Tibial nerve (tissue), 4 donors: ENCODE results near the gene MICU1. TPM values are rescaled to one million over a fixed set of nuclear protein-coding genes. Genes with fewer than 3 reads are reported as not detected.

Experiments used
- DNase-seq, 2 donors: peaks; one replicate each; pipeline ENCODE4 v3.0.0-alpha.2; 2019; ENCODE audit warnings: low spot score in 2 of 2
- H3K27ac ChIP-seq, 4 donors: fragments of 200-600 bp; sonication (generic) in 3 of 4; one replicate each; pipeline ENCODE4 v1.5.1; 2017 to 2019; ENCODE audit warnings: mild to moderate bottlenecking in 1 of 4
- H3K27me3 ChIP-seq, 2 donors: fragments of 200-600 bp; sonication (generic) in 1 of 2; one replicate each; pipeline versions ENCODE4 v1.5.1 to v1.6.0; 2017 to 2019
- H3K36me3 ChIP-seq, 3 donors: fragments of 200-600 bp; sonication (generic); one replicate each; pipeline ENCODE4 v1.5.1; 2018 to 2019
- H3K4me1 ChIP-seq, 4 donors: fragments of 200-600 bp; sonication (generic) in 3 of 4; one replicate each; pipeline ENCODE4 v1.5.1; 2017 to 2019
- H3K4me3 ChIP-seq, 4 donors: fragments of 200-600 bp; sonication (generic) in 3 of 4; one replicate each; pipeline ENCODE4 v1.5.1; 2017 to 2019; ENCODE audit warnings: mild to moderate bottlenecking in 1 of 4, moderate library complexity in 1 of 4
- H3K9me3 ChIP-seq, 4 donors: fragments of 200-600 bp; sonication (generic) in 3 of 4; one replicate each; pipeline ENCODE4 v1.5.1; 2017 to 2019
- CTCF ChIP-seq, 5 experiments: fragments of 200-600 bp in 3 of 5; fragments of 450-650 bp in 2 of 5; sonication (generic) in 3 of 5; IDR thresholded peaks; one replicate each; pipeline ENCODE4 v1.5.1; 2016 to 2019; ENCODE audit warnings: antibody characterized with exemption in 5 of 5, mild to moderate bottlenecking in 3 of 5, moderate library complexity in 2 of 5
- EP300 ChIP-seq, 2 donors: sonication (generic); formaldehyde crosslinking; IDR thresholded peaks; one replicate each; pipeline ENCODE4 v1.6.1; 2017; ENCODE audit warnings: antibody characterized with exemption in 2 of 2, mild to moderate bottlenecking in 1 of 2
- POLR2A ChIP-seq, 2 donors: fragments of 450-650 bp; IDR thresholded peaks; one replicate each; pipeline ENCODE4 v1.6.1; 2017; ENCODE audit warnings: antibody characterized with exemption in 2 of 2, mild to moderate bottlenecking in 2 of 2, moderate library complexity in 2 of 2
- WGBS, 2 donors: methylation state at CpG; one replicate each; pipeline ENCODE4 v1.1.5; 2018; 5-methylcytosine and 5-hydroxymethylcytosine counted together
- total RNA-seq, 4 donors: library from RNA; depleted of rRNA; stranded (reverse); fragments of >200 nt; gene quantifications; one replicate each; pipeline ENCODE4 v1.1.0, GENCODE V29; 2016

Gene MICU1
- total RNA-seq, 4 donors from 2014 or later = 19.4 to 46.5 (median 35.8) TPM

- peak in 1 of 2 donors; percentile 72 for TF ChIP-seq EP300 (IDR thresholded peaks at IDR 0.05)
- TF ChIP-seq CTCF (IDR thresholded peaks at IDR 0.05) = peak; percentile 94 to 99 (median 97)
- no peak for TF ChIP-seq POLR2A (IDR thresholded peaks at IDR 0.05)
- Histone ChIP-seq H3K36me3 (peaks cover 0 to 47% (median 0%) of the 10 kb centered on the region in 3 donors), H3K9me3 (no peaks in the 10 kb centered on the region), H3K4me3 (peak overlapping the region in 1 of 4 donors; percentile 41), H3K27ac (peak overlapping the region; percentile 86 to 98 (median 92)), H3K27me3 (no peaks in the 10 kb centered on the region), H3K4me1 (peaks cover 4 to 81% (median 58%) of the 10 kb centered on the region in 4 donors)
- peak; percentile 89 to 93 for DNase-seq
- WGBS, 2 donors = 17 to 40% methylated on average over 3 to 5 of the region's 5 CpGs
Observed at GRCh38 chr10:72337039-72337629, 288.7 kb downstream of the MICU1 start.

- no peaks in the 10 kb centered on the region for H3K9me3 ChIP-seq
- H3K4me1 ChIP-seq = peaks cover 4 to 81% (median 64%) of the 10 kb centered on the region in 4 donors
- WGBS, 2 donors = 58 to 74% methylated on average over 18 of the region's 18 CpGs
- no peak for DNase-seq
- H3K27me3 ChIP-seq = no peaks in the 10 kb centered on the region
- TF ChIP-seq CTCF (IDR thresholded peaks at IDR 0.05) (no peak), POLR2A (IDR thresholded peaks at IDR 0.05) (no peak), EP300 (IDR thresholded peaks at IDR 0.05) (no peak)
- H3K27ac ChIP-seq = peak overlapping the region; percentile 86 to 98 (median 92)
- H3K36me3 ChIP-seq = peaks cover 0 to 41% (median 0%) of the 10 kb centered on the region in 3 donors
- peak overlapping the region in 3 of 4 donors; percentile 1 to 41 (median 3) for H3K4me3 ChIP-seq
Observed at GRCh38 chr10:72336259-72337038, 289.4 kb downstream of the MICU1 start.

DNA sequence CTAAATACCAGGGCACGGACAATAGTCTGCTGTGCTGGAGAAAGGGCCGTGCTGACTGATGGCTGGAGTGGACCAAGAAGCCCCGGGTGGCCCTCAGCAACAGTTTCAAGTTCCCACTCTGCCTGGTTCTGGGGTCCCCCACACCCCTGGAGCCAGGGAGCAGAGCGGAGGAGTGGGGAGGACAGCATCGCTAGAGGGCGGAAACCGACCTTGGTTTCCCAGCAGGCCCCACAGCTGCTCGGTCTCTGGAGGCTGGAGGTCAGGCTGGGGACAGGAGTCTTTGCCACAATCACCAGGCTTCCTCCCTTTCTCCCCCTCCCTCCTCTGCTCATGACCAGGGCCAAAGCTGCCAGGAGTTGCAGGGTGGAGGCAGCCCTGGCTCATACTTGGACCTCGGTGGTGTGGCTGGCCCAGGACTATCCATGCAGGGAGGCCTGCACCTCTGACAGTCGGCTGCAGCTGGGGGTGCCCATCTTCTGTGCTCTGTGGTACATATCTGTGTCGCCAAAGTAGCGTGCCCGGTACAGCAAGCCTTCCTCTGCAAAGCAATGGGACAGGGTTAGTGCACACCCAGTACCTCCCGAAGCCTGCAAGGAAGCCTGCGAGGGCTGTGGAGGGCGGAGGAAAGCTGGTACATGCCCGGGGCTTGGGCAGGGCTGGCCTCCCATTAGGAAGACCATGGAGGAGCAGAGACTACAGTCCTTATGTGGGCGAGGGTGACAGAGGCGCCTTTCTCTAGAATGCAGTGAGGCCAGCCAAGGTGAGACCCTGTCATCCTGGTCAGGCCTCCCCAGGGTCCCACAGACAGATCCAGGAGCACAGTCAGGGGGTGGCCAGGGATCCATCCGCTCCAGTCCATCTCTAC is 290.3 kb downstream of the MICU1 start:
- Histone ChIP-seq H3K27ac (peak overlapping the region; percentile 86 to 98 (median 92)), H3K4me1 (peaks cover 4 to 79% (median 67%) of the 10 kb centered on the region in 4 donors), H3K27me3 (no peaks in the 10 kb centered on the region), H3K9me3 (no peaks in the 10 kb centered on the region), H3K4me3 (peak overlapping the region; percentile 1 to 41 (median 10)), H3K36me3 (peaks cover 0 to 32% (median 0%) of the 10 kb centered on the region in 3 donors)
- WGBS, 2 donors = 23 to 26% methylated on average over 20 of the region's 20 CpGs
- TF ChIP-seq EP300 (IDR thresholded peaks at IDR 0.05) = no peak
- TF ChIP-seq CTCF (IDR thresholded peaks at IDR 0.05) = peak in 1 of 5 experiments; percentile 9
- TF ChIP-seq POLR2A (IDR thresholded peaks at IDR 0.05) = no peak
- DNase-seq = peak; percentile 69 to 76

DNA sequence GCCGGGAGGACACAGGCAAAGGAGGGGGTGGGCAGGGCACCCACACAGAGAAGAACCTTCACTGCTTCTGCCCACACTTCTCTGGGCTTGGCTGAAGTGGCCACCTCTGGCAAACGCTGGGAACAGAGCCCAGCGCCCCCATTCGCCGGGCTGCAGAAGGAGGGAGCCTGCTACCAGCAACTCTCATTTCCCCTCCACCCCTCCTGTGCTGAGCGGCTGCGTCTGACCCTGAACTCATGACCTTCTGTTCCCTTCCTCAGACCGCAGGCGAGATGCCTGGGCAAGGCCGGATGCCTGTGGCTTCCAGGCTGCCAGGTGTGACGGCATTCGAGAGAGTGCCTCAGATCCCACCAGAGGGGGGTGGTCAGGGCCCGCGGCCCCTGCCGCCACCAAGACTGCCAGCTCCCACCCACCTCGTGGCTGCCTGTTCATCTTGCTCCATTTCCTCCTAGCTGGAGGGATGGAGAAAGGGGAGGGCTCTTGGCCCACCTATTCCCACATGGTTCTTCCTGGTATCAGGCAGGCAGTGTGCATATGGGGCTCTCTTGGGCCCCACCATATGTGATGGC is 291.0 kb downstream of the MICU1 start:
- no peaks in the 10 kb centered on the region for H3K27me3 ChIP-seq
- DNase-seq = peak; percentile 89 to 94
- peaks cover 0 to 25% (median 0%) of the 10 kb centered on the region in 3 donors for H3K36me3 ChIP-seq
- peak overlapping the region in 2 of 4 donors; percentile 8 to 41 for H3K4me3 ChIP-seq
- WGBS, 2 donors = 5% methylated on average over 13 to 15 of the region's 16 CpGs
- peak overlapping the region; percentile 86 to 98 (median 92) for H3K27ac ChIP-seq
- TF ChIP-seq EP300 (IDR thresholded peaks at IDR 0.05) (peak; percentile 90 to 99), POLR2A (IDR thresholded peaks at IDR 0.05) (peak in 1 of 2 donors; percentile 44), CTCF (IDR thresholded peaks at IDR 0.05) (peak; percentile 3 to 48 (median 37))
- H3K4me1 ChIP-seq = peaks cover 4 to 78% (median 68%) of the 10 kb centered on the region in 4 donors
- H3K9me3 ChIP-seq = no peaks in the 10 kb centered on the region
